ENCODE data around the gene CTTNBP2. TPM values are rescaled to one million over a fixed set of nuclear protein-coding genes. Genes with fewer than 3 reads are reported as not detected.

Gene CTTNBP2
- total RNA-seq, 1 experiment from 2014 or later, result 17.6 TPM

DNA sequence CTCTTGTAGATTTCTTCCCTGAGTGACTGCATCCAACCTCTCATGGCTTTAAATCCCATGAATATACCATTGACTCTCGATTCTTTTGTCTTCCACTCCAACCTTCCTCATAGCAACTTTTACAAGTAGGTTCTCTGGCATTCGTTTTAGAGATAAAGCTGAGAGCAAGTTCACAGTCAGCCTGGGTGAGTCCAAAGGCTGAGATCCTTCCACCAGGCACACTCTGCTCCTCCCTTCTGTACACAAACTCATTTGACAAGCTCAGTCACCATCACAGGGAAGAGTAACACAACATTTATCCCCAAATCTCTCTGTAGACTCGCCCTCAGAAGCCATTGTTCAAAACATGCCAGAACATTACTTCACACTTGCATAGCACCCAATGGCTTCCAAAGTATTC, 10.9 kb downstream of the CTTNBP2 start:
- H2BK12ac ChIP-seq (ENCODE audit: insufficient read length, low read depth, low read length), result no peak overlapping the region
- no peak overlapping the region for H3K4ac ChIP-seq (ENCODE audit: low read depth, low read length)
- H3K4me2 ChIP-seq (ENCODE audit: insufficient read depth, insufficient read length, low read length), result no peak overlapping the region
- H3K79me1 ChIP-seq (ENCODE audit: insufficient read depth, low read depth, low read length, poor library complexity, severe bottlenecking), result no peaks in the 10 kb centered on the region
- H2AK5ac ChIP-seq (ENCODE audit: insufficient read length, low read length), result no peak overlapping the region
- no peak overlapping the region for H2AFZ ChIP-seq (ENCODE audit: low read length)
- Mint-ChIP-seq H3K27me3 (ENCODE audit: low read depth) (no peaks in the 10 kb centered on the region), H3K36me3 (ENCODE audit: insufficient read depth in 1 of 3, low read depth in 3 of 3) (peaks cover 10 to 35% (median 17%) of the 10 kb centered on the region in 3 experiments; a peak in 6 of 7 replicates), H3K4me1 (peaks cover 21 to 33% of the 10 kb centered on the region in 2 experiments), H3K27ac (peak overlapping the region; percentile 1 to 52 (median 25); a peak in 2 of 7 replicates), H3K4me3 (no peak overlapping the region), H3K9me3 (no peaks in the 10 kb centered on the region)
- TF ChIP-seq, protein P1, sequence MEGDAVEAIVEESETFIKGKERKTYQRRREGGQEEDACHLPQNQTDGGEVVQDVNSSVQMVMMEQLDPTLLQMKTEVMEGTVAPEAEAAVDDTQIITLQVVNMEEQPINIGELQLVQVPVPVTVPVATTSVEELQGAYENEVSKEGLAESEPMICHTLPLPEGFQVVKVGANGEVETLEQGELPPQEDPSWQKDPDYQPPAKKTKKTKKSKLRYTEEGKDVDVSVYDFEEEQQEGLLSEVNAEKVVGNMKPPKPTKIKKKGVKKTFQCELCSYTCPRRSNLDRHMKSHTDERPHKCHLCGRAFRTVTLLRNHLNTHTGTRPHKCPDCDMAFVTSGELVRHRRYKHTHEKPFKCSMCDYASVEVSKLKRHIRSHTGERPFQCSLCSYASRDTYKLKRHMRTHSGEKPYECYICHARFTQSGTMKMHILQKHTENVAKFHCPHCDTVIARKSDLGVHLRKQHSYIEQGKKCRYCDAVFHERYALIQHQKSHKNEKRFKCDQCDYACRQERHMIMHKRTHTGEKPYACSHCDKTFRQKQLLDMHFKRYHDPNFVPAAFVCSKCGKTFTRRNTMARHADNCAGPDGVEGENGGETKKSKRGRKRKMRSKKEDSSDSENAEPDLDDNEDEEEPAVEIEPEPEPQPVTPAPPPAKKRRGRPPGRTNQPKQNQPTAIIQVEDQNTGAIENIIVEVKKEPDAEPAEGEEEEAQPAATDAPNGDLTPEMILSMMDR (conservative IDR thresholded peaks at IDR 0.05), result no peak
- no peak overlapping the region for H2BK120ac ChIP-seq (ENCODE audit: low read depth, low read length, poor library complexity, severe bottlenecking)
- no peak overlapping the region for H3K9ac ChIP-seq (ENCODE audit: extremely low read depth, insufficient read length, low read length)
- H2BK15ac ChIP-seq (ENCODE audit: low read depth, low read length), result no peak overlapping the region
- no peak for DNase-seq
- no peaks in the 10 kb centered on the region for H3K9me3 ChIP-seq (ENCODE audit: control insufficient read depth, low read depth, low read length)
- WGBS (ENCODE audit: extremely low coverage, insufficient read length, low lambda C conversion rate), result no CpG with 5 or more reads among the region's 3 CpGs
- H3K23me2 ChIP-seq (ENCODE audit: insufficient read length, low read depth, low read length, poor library complexity, severe bottlenecking), result no peaks in the 10 kb centered on the region
- H3K56ac ChIP-seq (ENCODE audit: insufficient read length, low read depth, low read length), result no peak overlapping the region
- no peak overlapping the region for H4K91ac ChIP-seq (ENCODE audit: insufficient read length, low read depth, low read length)
- H2BK5ac ChIP-seq (ENCODE audit: insufficient read length, low read length), result no peak overlapping the region
- H2BK20ac ChIP-seq (ENCODE audit: low read depth, low read length, poor library complexity, severe bottlenecking), result no peak overlapping the region
- H4K5ac ChIP-seq (ENCODE audit: insufficient read length, low read depth, low read length), result no peak overlapping the region
- H3K79me2 ChIP-seq (ENCODE audit: insufficient read depth, low read length), result peaks cover 8% of the 10 kb centered on the region; the same call in 1 of the 2 replicates
- no peaks in the 10 kb centered on the region for H3K27me3 ChIP-seq (ENCODE audit: insufficient read depth, low read length)
- H4K20me1 ChIP-seq (ENCODE audit: control insufficient read depth, insufficient read depth, insufficient read length), result no peaks in the 10 kb centered on the region
- no peak overlapping the region for H3K27ac ChIP-seq (ENCODE audit: insufficient read length, low read depth, low read length)
- no peak overlapping the region for H3K18ac ChIP-seq (ENCODE audit: insufficient read length, low read depth, low read length)
- no peak overlapping the region for H3K14ac ChIP-seq (ENCODE audit: insufficient read depth, low read length)
- no peaks in the 10 kb centered on the region for H3K4me1 ChIP-seq (ENCODE audit: insufficient read depth, low read length)
- H3K23ac ChIP-seq (ENCODE audit: insufficient read length, low read depth, low read length), result no peak overlapping the region
- H4K8ac ChIP-seq (replicated peaks; ENCODE audit: insufficient read length, low read depth, low read length), result no peak overlapping the region
- H3T11ph ChIP-seq (ENCODE audit: low read length), result no peak overlapping the region
